H1 (cell line): Measurements from ENCODE around the gene HSCB. TPM values are rescaled to one million over a fixed set of nuclear protein-coding genes. Genes with fewer than 3 reads are reported as not detected.

Experiments
- CTCF ChIA-PET: fragments of 300-600 bp; sonication (Branson Sonifier 250); formaldehyde crosslinking; loops from one replicate; lab custom pipeline; 2021; ENCODE audit not compliant: partially characterized antibody; lab: Charles Lee
- POLR2A ChIA-PET: fragments of 300-600 bp; sonication (Branson Sonifier 250); formaldehyde crosslinking; loops from one replicate; lab custom pipeline; 2021; ENCODE audit warnings: inconsistent platforms; ENCODE audit not compliant: partially characterized antibody; lab: Charles Lee
- DNase-seq, 2 experiments: peaks; one replicate each; pipeline versions ENCODE4 v3.0.0 to v3.0.0-alpha.2; 2010 to 2022; ENCODE audit warnings: low spot score in 2 of 2, low read depth in 1 of 2, mixed read lengths in 1 of 2
- FAIRE-seq: peaks from 2 replicates; lab custom pipeline; 2011; peaks lifted over from hg19 to GRCh38; lab: Jason Lieb, UNC
- H2AFZ ChIP-seq: 2 replicates; pipeline ENCODE4 v1.8.1; 2012; ENCODE audit warnings: low read length, inconsistent platforms
- H2AK5ac ChIP-seq: 2 replicates; pipeline ENCODE4 v1.6.1; 2013; ENCODE audit warnings: low read depth, low read length
- H2BK120ac ChIP-seq: replicated peaks from 2 replicates; pipeline ENCODE3; 2013; ENCODE audit warnings: low read depth, low read length, inconsistent platforms
- H2BK12ac ChIP-seq: 2 replicates; pipeline ENCODE4 v1.6.1; 2013; ENCODE audit warnings: low read depth, low read length
- H2BK15ac ChIP-seq: 2 replicates; pipeline ENCODE4 v1.6.1; 2013; ENCODE audit warnings: low read length
- H2BK20ac ChIP-seq: 2 replicates; pipeline ENCODE4 v1.6.1; 2013; ENCODE audit warnings: low read length
- H2BK5ac ChIP-seq: 2 replicates; pipeline ENCODE4 v1.6.1; 2013; ENCODE audit warnings: low read depth, low read length
- H3K14ac ChIP-seq: 2 replicates; pipeline ENCODE4 v1.6.1; 2013; ENCODE audit warnings: inconsistent platforms; ENCODE audit not compliant: insufficient read length
- H3K18ac ChIP-seq: 2 replicates; pipeline ENCODE4 v1.6.1; 2013; ENCODE audit warnings: low read length; ENCODE audit errors: extremely low read depth
- H3K23ac ChIP-seq: 2 replicates; pipeline ENCODE4 v1.6.1; 2013; ENCODE audit warnings: inconsistent platforms; ENCODE audit not compliant: insufficient read length
- H3K23me2 ChIP-seq: 2 replicates; pipeline ENCODE4 v1.6.1; 2013; ENCODE audit warnings: low read depth, low read length
- H3K27ac ChIP-seq: 2 replicates; pipeline ENCODE4 v1.6.1; 2011; ENCODE audit warnings: low read depth, low read length, inconsistent platforms
- H3K27me3 ChIP-seq, 4 experiments: replicated peaks in 1 of 4; 1 replicate in 1 of 4; 2 replicates in 3 of 4; pipeline versions ENCODE4 v1.6.1 to v1.8.1; 2011 to 2013; ENCODE audit warnings: low read length in 3 of 4, mild to moderate bottlenecking in 3 of 4, inconsistent platforms in 2 of 4, mixed read lengths in 2 of 4, moderate library complexity in 1 of 4; ENCODE audit not compliant: control insufficient read depth in 3 of 4, insufficient read depth in 3 of 4; ENCODE audit errors: extremely low read depth in 1 of 4
- H3K36me3 ChIP-seq, 4 experiments: 2 replicates each; pipeline versions ENCODE4 v1.6.1 to v1.8.1; 2011 to 2013; ENCODE audit warnings: mild to moderate bottlenecking in 4 of 4, low read length in 3 of 4, moderate library complexity in 2 of 4, control low read depth in 1 of 4, inconsistent platforms in 1 of 4; ENCODE audit not compliant: insufficient read depth in 4 of 4, control insufficient read depth in 2 of 4
- H3K4ac ChIP-seq: replicated peaks from 2 replicates; pipeline ENCODE3; 2013; ENCODE audit warnings: low read length, low read depth, mixed read lengths, inconsistent platforms; ENCODE audit not compliant: insufficient read length
- H3K4me1 ChIP-seq, 4 experiments: replicated peaks in 1 of 4; 1 replicate in 1 of 4; 2 replicates in 3 of 4; pipeline versions ENCODE4 v1.6.1 to v1.8.1; 2011 to 2013; ENCODE audit warnings: low read length in 3 of 4, inconsistent platforms in 2 of 4, mixed read lengths in 1 of 4; ENCODE audit not compliant: insufficient read depth in 4 of 4, control insufficient read depth in 3 of 4
- H3K4me2 ChIP-seq, 2 experiments: 2 replicates each; pipeline versions ENCODE4 v1.6.1 to v1.8.1; 2011 to 2013; ENCODE audit warnings: low read depth in 2 of 2, low read length in 2 of 2, control low read depth in 1 of 2, inconsistent platforms in 1 of 2, mild to moderate bottlenecking in 1 of 2; ENCODE audit not compliant: insufficient read depth in 1 of 2
- H3K4me3 ChIP-seq, 4 experiments: fragments of 200-600, 300-600 bp in 1 of 4; sonication (generic), shearing (Covaris generic), sonication (Bioruptor Twin) in 1 of 4; 2 replicates each; pipeline versions ENCODE4 v1.5.1 to v1.8.1; 2011 to 2016; ENCODE audit warnings: low read length in 4 of 4, low read depth in 3 of 4, control low read depth in 2 of 4, inconsistent platforms in 2 of 4, mild to moderate bottlenecking in 2 of 4, mixed read lengths in 1 of 4, moderate library complexity in 1 of 4; ENCODE audit not compliant: insufficient read depth in 2 of 4; ENCODE audit errors: extremely low read depth in 1 of 4
- H3K56ac ChIP-seq: replicated peaks from 2 replicates; pipeline ENCODE3; 2013; ENCODE audit warnings: low read depth, mild to moderate bottlenecking, mixed read lengths, low read length, inconsistent platforms; ENCODE audit not compliant: insufficient read length
- H3K79me1 ChIP-seq: 2 replicates; pipeline ENCODE4 v1.6.1; 2013; ENCODE audit warnings: low read depth, low read length, control low read depth
- H3K79me2 ChIP-seq, 2 experiments: 2 replicates each; pipeline versions ENCODE4 v1.6.1 to v1.8.1; 2012 to 2013; ENCODE audit warnings: low read length in 2 of 2, mild to moderate bottlenecking in 2 of 2, inconsistent platforms in 1 of 2; ENCODE audit not compliant: insufficient read depth in 2 of 2, control insufficient read depth in 1 of 2
- H3K9ac ChIP-seq, 4 experiments: replicated peaks in 1 of 4; 1 replicate in 1 of 4; 2 replicates in 3 of 4; pipeline versions ENCODE4 v1.6.1 to v1.8.1; 2011 to 2013; ENCODE audit warnings: low read depth in 3 of 4, low read length in 3 of 4, control low read depth in 2 of 4, mild to moderate bottlenecking in 2 of 4, moderate library complexity in 2 of 4, inconsistent platforms in 1 of 4; ENCODE audit errors: extremely low read depth in 1 of 4
- H3K9me3 ChIP-seq, 2 experiments: 2 replicates each; pipeline versions ENCODE4 v1.6.1 to v1.8.1; 2012 to 2013; ENCODE audit warnings: mild to moderate bottlenecking in 2 of 2, moderate library complexity in 2 of 2, control low read depth in 1 of 2, inconsistent platforms in 1 of 2, low read depth in 1 of 2, low read length in 1 of 2, mixed read lengths in 1 of 2; ENCODE audit not compliant: insufficient read depth in 2 of 2
- H4K20me1 ChIP-seq, 2 experiments: replicated peaks in 1 of 2; 2 replicates each; pipeline versions ENCODE3 to v1.8.1; 2011 to 2013; ENCODE audit warnings: inconsistent platforms in 2 of 2, low read length in 2 of 2, mild to moderate bottlenecking in 1 of 2; ENCODE audit not compliant: insufficient read depth in 2 of 2, control insufficient read depth in 1 of 2
- H4K5ac ChIP-seq: 2 replicates; pipeline ENCODE4 v1.6.1; 2013; ENCODE audit warnings: low read length, low read depth, mixed read lengths, inconsistent platforms; ENCODE audit not compliant: insufficient read length
- H4K8ac ChIP-seq: 2 replicates; pipeline ENCODE4 v1.8.0; 2013; ENCODE audit warnings: mild to moderate bottlenecking, moderate library complexity, low read length, inconsistent platforms; ENCODE audit not compliant: insufficient read depth; ENCODE audit errors: extremely low read depth
- H4K91ac ChIP-seq: replicated peaks from 2 replicates; pipeline ENCODE3; 2013; ENCODE audit warnings: low read length, mixed read lengths, inconsistent platforms; ENCODE audit not compliant: insufficient read length
- ATF2 ChIP-seq: IDR thresholded peaks from 2 replicates; pipeline ENCODE4 v1.6.1; 2012; ENCODE audit warnings: low read length, inconsistent platforms
- JUN ChIP-seq: IDR thresholded peaks from 2 replicates; pipeline ENCODE4 v1.6.1; 2011; ENCODE audit warnings: low read depth, mild to moderate bottlenecking, improper control_type of control experiment, low read length
- KDM1A ChIP-seq: fragments of 200-600, 300-600 bp; sonication (generic); IDR thresholded peaks from 2 replicates; pipeline ENCODE4 v1.7.1; 2016; ENCODE audit warnings: mild to moderate bottlenecking, low read length, borderline replicate concordance
- RNF2 ChIP-seq: fragments of 200-900, 300-1000 bp; sonication (generic); IDR thresholded peaks from 2 replicates; pipeline ENCODE4 v1.7.1; 2016; ENCODE audit warnings: borderline replicate concordance, low read depth, mild to moderate bottlenecking, antibody characterized with exemption, low read length; ENCODE audit not compliant: poor library complexity, severe bottlenecking; ENCODE audit errors: missing control alignments
- SIN3A ChIP-seq, 2 experiments: IDR thresholded peaks in 1 of 2; conservative IDR thresholded peaks in 1 of 2; 2 replicates each; pipeline ENCODE4 v1.6.1; 2011 to 2012; ENCODE audit warnings: low read length in 2 of 2, improper control_type of control experiment in 1 of 2, low read depth in 1 of 2, mild to moderate bottlenecking in 1 of 2
- WGBS, 2 experiments: shearing (Covaris generic) in 1 of 2; methylation state at CpG; one replicate each; pipeline versions ENCODE4 v1.1.6 to v1.1.7; 2013 to 2015; ENCODE audit warnings: low lambda C conversion rate in 2 of 2, mixed read lengths in 2 of 2, inconsistent platforms in 1 of 2, low coverage in 1 of 2, missing lambda C conversion rate in 1 of 2; ENCODE audit not compliant: insufficient replicate concordance in 2 of 2, insufficient coverage in 1 of 2, insufficient read length in 1 of 2; ENCODE audit errors: extremely low coverage in 1 of 2, missing lambda C conversion rate in 1 of 2; 5-methylcytosine and 5-hydroxymethylcytosine counted together
- polyA plus RNA-seq, 7 experiments: library from polyadenylated mRNA; depleted of rRNA in 3 of 7; stranded (reverse) in 5 of 7; unstranded in 2 of 7; fragments of >200 nt in 5 of 7; fragments of 200-250 nt in 2 of 7; gene quantifications; 1 replicate in 5 of 7; 2 replicates in 1 of 7; 4 replicates in 1 of 7; pipeline versions ENCODE4 v1.2.1 to v1.2.3, GENCODE V29; 2011 to 2013; ENCODE audit warnings: missing spikeins in 2 of 7, mixed read lengths in 2 of 7
- total RNA-seq: library from RNA; stranded (reverse); fragmentation: NEBNext Ultra II Directional; extraction: Animal tissue kit (Norgen Biotek cat#: 25700); gene quantifications from 2 replicates; pipeline ENCODE4 v1.2.1, GENCODE V29; 2021

Gene HSCB
- total and polyA plus RNA-seq, 2 of the 8 experiments (the other 6 are each of a cell fraction or from before 2014, with no cell fraction given): 14.7 to 16.6 TPM

- no peak for TF ChIP-seq RNF2
- TF ChIP-seq SIN3A (conservative IDR thresholded peaks at IDR 0.05 in 1 of 2, IDR thresholded peaks at IDR 0.05 in 1 of 2; ENCODE audit: low read depth in 1 of 2, low read length in 2 of 2): no peak
- TF ChIP-seq ATF2: no peak
- no peak for TF ChIP-seq JUN
- TF ChIP-seq KDM1A: no peak
- Histone ChIP-seq H3K27ac (no peak overlapping the region), H4K8ac (no peak overlapping the region), H2BK15ac (no peak overlapping the region), H2AFZ (no peak overlapping the region), H2BK20ac (no peak overlapping the region), H3K4me2 (no peak overlapping the region), H2AK5ac (no peak overlapping the region), H3K56ac (no peak overlapping the region), H2BK120ac (no peak overlapping the region), H4K91ac (no peak overlapping the region), H3K23me2 (no peaks in the 10 kb centered on the region), H3K27me3 (no peaks in the 10 kb centered on the region), H4K20me1 (no peaks in the 10 kb centered on the region), H3K4me1 (no peaks in the 10 kb centered on the region), H4K5ac (no peak overlapping the region), H3K4me3 (no peak overlapping the region), H2BK12ac (no peak overlapping the region), H3K18ac (no peak overlapping the region), H3K14ac (no peak overlapping the region), H3K9me3 (no peaks in the 10 kb centered on the region), H3K79me2 (no peaks in the 10 kb centered on the region), H3K79me1 (no peaks in the 10 kb centered on the region), H3K4ac (no peak overlapping the region), H2BK5ac (no peak overlapping the region), H3K36me3 (peaks cover 6 to 49% (median 27%) of the 10 kb centered on the region in 4 experiments; a peak in 6 of 8 replicates), H3K9ac (no peak overlapping the region), H3K23ac (no peak overlapping the region)
- FAIRE-seq: no peak
- DNase-seq: no peak
- CTCF ChIA-PET: no interaction called here
- 93% methylated on average over 6 of the region's 6 CpGs; no CpG with 5 or more reads in 1 of the 2 experiments for WGBS, 2 experiments
- POLR2A ChIA-PET: interaction anchor here (0.7 to 2.7 kb wide), 3 partner anchors 9 to 13 kb away, joined by 3 to 14 read pairs (median 5); partner anchors contain the start of gene CHEK2
These were observed 8.6 kb downstream of the HSCB start for GRCh38 chr22:28750471-28750881.
